CD4-positive, alpha-beta T cell treated with Interferon gamma for 1 hour (primary cell): ENCODE measurements around the gene BRAT1.
A peak's percentile ranks its signal among the peaks of the same experiment; 100 is the strongest.

Source experiments
- DNase-seq: peaks from one replicate; pipeline ENCODE4 v3.0.0-alpha.2; 2020

The BRAT1 gene

GRCh38 chr7:2509298-2509906 lies 45.9 kb downstream of the BRAT1 start:
- no peak for DNase-seq

- DNase-seq: peak; percentile 81
Measured at GRCh38 chr7:2508327-2509215, 46.8 kb downstream of the BRAT1 start.

- DNase-seq: no peak
Measured at GRCh38 chr7:2507917-2508306, 47.4 kb downstream of the BRAT1 start.

- DNase-seq: no peak
Measured at GRCh38 chr7:2507208-2507916, 48.0 kb downstream of the BRAT1 start.

- DNase-seq: no peak
Measured at GRCh38 chr7:2505401-2505800, 49.9 kb downstream of the BRAT1 start.

- DNase-seq: no peak
Measured at GRCh38 chr7:2504889-2505375, 50.4 kb downstream of the BRAT1 start.

GRCh38 chr7:2504128-2504888 lies 51.0 kb downstream of the BRAT1 start:
- no peak for DNase-seq

GRCh38 chr7:2503056-2503941 lies 52.0 kb downstream of the BRAT1 start:
- DNase-seq: no peak

- no peak for DNase-seq
Measured at GRCh38 chr7:2502647-2502966, 52.7 kb downstream of the BRAT1 start.

GRCh38 chr7:2501947-2502646 lies 53.2 kb downstream of the BRAT1 start:
- no peak for DNase-seq

GRCh38 chr7:2500701-2501100 lies 54.6 kb downstream of the BRAT1 start:
- DNase-seq: no peak

- no peak for DNase-seq
Measured at GRCh38 chr7:2499719-2500430, 55.4 kb downstream of the BRAT1 start.

- no peak for DNase-seq
Measured at GRCh38 chr7:2499181-2499580, 56.1 kb downstream of the BRAT1 start.

GRCh38 chr7:2498708-2499107 lies 56.6 kb downstream of the BRAT1 start:
- no peak for DNase-seq

- no peak for DNase-seq
Measured at GRCh38 chr7:2497500-2498336, 57.6 kb downstream of the BRAT1 start.

GRCh38 chr7:2497065-2497464 lies 58.3 kb downstream of the BRAT1 start:
- DNase-seq: no peak

GRCh38 chr7:2496375-2496774 lies 58.9 kb downstream of the BRAT1 start:
- DNase-seq: no peak

- no peak for DNase-seq
Measured at GRCh38 chr7:2495418-2496299, 59.7 kb downstream of the BRAT1 start.
